B cell (primary cell): ENCODE measurements around the gene MRPL17. TPM values are rescaled to one million over a fixed set of nuclear protein-coding genes. Genes with fewer than 3 reads are reported as not detected.
"Not testable (repeated sequence)": the region's sequence is repeated elsewhere in the genome, so short reads cannot be mapped to it uniquely, and the experiment has no call there.

Experiments used
- ATAC-seq: fragments of 200-7000 bp; cut with Tn5 transposase; one replicate; pipeline ENCODE4 v1.10.0; 2021; ENCODE audit warnings: low read depth, mild to moderate bottlenecking, moderate number of reproducible peaks, moderate library complexity
- CTCF ChIA-PET: fragments of 350-600 bp; sonication (Branson Sonifier 250); formaldehyde crosslinking; loops from one replicate; lab custom pipeline; 2021; ENCODE audit warnings: antibody characterized with exemption, inconsistent platforms; lab: Charles Lee
- POLR2A ChIA-PET: fragments of 350-600 bp; sonication (Branson Sonifier 250); formaldehyde crosslinking; loops from one replicate; lab custom pipeline; 2021; ENCODE audit warnings: antibody characterized with exemption; lab: Charles Lee
- DNase-seq: peaks from one replicate; pipeline ENCODE4 v3.0.0; 2013
- H2AFZ ChIP-seq: 2 replicates; pipeline ENCODE4 v1.6.1; 2012; ENCODE audit warnings: mild to moderate bottlenecking, low read depth, low read length; ENCODE audit not compliant: insufficient read depth, poor library complexity, severe bottlenecking
- H3K27ac ChIP-seq, 2 donors: 1 replicate in 1 of 2; 2 replicates in 1 of 2; pipeline ENCODE4 v1.5.1; 2012 to 2013; ENCODE audit warnings: low read length in 2 of 2, mild to moderate bottlenecking in 2 of 2, moderate library complexity in 1 of 2
- H3K27me3 ChIP-seq, 4 experiments: fragments of 200-600 bp in 1 of 4; sonication (generic) in 1 of 4; replicated peaks in 1 of 4; 1 replicate in 2 of 4; 2 replicates in 2 of 4; pipeline versions ENCODE4 v1.6.1 to v1.7.0; 2013 to 2016; ENCODE audit warnings: low read length in 3 of 4, mild to moderate bottlenecking in 2 of 4, mixed read lengths in 1 of 4, moderate library complexity in 1 of 4; ENCODE audit not compliant: insufficient read depth in 4 of 4, control insufficient read depth in 3 of 4; ENCODE audit errors: control extremely low read depth in 1 of 4
- H3K36me3 ChIP-seq, 2 experiments: replicated peaks in 1 of 2; 1 replicate in 1 of 2; 2 replicates in 1 of 2; pipeline versions ENCODE4 v1.6.1 to v1.7.1; 2013; ENCODE audit warnings: low read length in 1 of 2; ENCODE audit not compliant: insufficient read depth in 2 of 2, control insufficient read depth in 1 of 2; ENCODE audit errors: control extremely low read depth in 1 of 2, extremely low read depth in 1 of 2
- H3K4me1 ChIP-seq, 2 donors: fragments of 200-600 bp in 1 of 2; sonication (generic) in 1 of 2; 1 replicate in 1 of 2; 2 replicates in 1 of 2; pipeline versions ENCODE4 v1.5.1 to v1.6.1; 2013 to 2017; ENCODE audit warnings: low read length in 2 of 2; ENCODE audit not compliant: control insufficient read depth in 2 of 2, insufficient read depth in 2 of 2
- H3K4me2 ChIP-seq: replicated peaks from 2 replicates; pipeline ENCODE3; 2012; ENCODE audit warnings: mild to moderate bottlenecking, low read depth, low read length; ENCODE audit not compliant: poor library complexity, severe bottlenecking
- H3K4me3 ChIP-seq, 5 experiments: fragments of 200-600 bp in 1 of 5; sonication (generic) in 1 of 5; 1 replicate in 3 of 5; 2 replicates in 2 of 5; pipeline versions ENCODE4 v1.5.1 to v1.7.0; 2011 to 2016; ENCODE audit warnings: low read length in 4 of 5, mild to moderate bottlenecking in 4 of 5, low read depth in 2 of 5, control low read depth in 1 of 5, moderate library complexity in 1 of 5; ENCODE audit not compliant: insufficient read depth in 1 of 5; ENCODE audit errors: control extremely low read depth in 1 of 5, extremely low read depth in 1 of 5
- H3K79me2 ChIP-seq: fragments of 200-600 bp; sonication (generic); one replicate; pipeline ENCODE4 v1.6.0; 2016; ENCODE audit warnings: low read length; ENCODE audit not compliant: control insufficient read depth, insufficient read depth
- H3K9ac ChIP-seq: fragments of 200-600 bp; sonication (generic); 2 replicates; pipeline ENCODE4 v1.6.1; 2017; ENCODE audit warnings: mild to moderate bottlenecking, low read length, moderate library complexity
- H3K9me3 ChIP-seq, 3 donors: one replicate each; pipeline versions ENCODE4 v1.6.1 to v1.7.1; 2013; ENCODE audit warnings: low read length in 2 of 3; ENCODE audit not compliant: control insufficient read depth in 2 of 3, insufficient read depth in 1 of 3; ENCODE audit errors: control extremely low read depth in 1 of 3
- H4K20me1 ChIP-seq: 2 replicates; pipeline ENCODE4 v1.6.0; 2012; ENCODE audit warnings: mild to moderate bottlenecking, low read length; ENCODE audit not compliant: insufficient read depth, control insufficient read depth, poor library complexity, severe bottlenecking
- H3K27ac Mint-ChIP-seq: one replicate; pipeline ENCODE4 v1.8.0; 2021; ENCODE audit warnings: mixed read lengths
- H3K27me3 Mint-ChIP-seq: one replicate; pipeline ENCODE4 v1.8.0; 2021; ENCODE audit warnings: mixed read lengths
- H3K4me1 Mint-ChIP-seq: one replicate; pipeline ENCODE4 v1.8.0; 2021; ENCODE audit warnings: mixed read lengths
- H3K4me3 Mint-ChIP-seq: one replicate; pipeline ENCODE4 v1.8.0; 2021; ENCODE audit warnings: mixed read lengths
- H3K9me3 Mint-ChIP-seq: one replicate; pipeline ENCODE4 v1.8.0; 2022; ENCODE audit warnings: mixed read lengths; ENCODE audit not compliant: insufficient read depth
- EZH2 ChIP-seq: IDR thresholded peaks from 2 replicates; pipeline ENCODE4 v1.6.1; 2012; ENCODE audit warnings: borderline replicate concordance, low read depth, mild to moderate bottlenecking, moderate library complexity, low read length; ENCODE audit not compliant: insufficient read depth, poor library complexity, severe bottlenecking
- WGBS: methylation state at CpG from one replicate; pipeline ENCODE4 v1.1.5; 2013; ENCODE audit warnings: missing lambda C conversion rate; ENCODE audit not compliant: insufficient coverage; 5-methylcytosine and 5-hydroxymethylcytosine counted together
- intact Hi-C: fragments of 100-400 bp; cut with micrococcal nuclease; formaldehyde crosslinking; loops from one replicate; pipeline ENCODE4 v1.10.0; 2022
- polyA plus RNA-seq: library from polyadenylated mRNA; depleted of rRNA; stranded (reverse); fragments of >200 nt; gene quantifications from 2 replicates; pipeline ENCODE4 v1.2.3, GENCODE V29; 2012
- total RNA-seq, 2 donors: library from RNA; stranded (reverse); fragments of 120-200 nt in 1 of 2; gene quantifications; 1 replicate in 1 of 2; 2 replicates in 1 of 2; pipeline versions ENCODE4 v1.2.3 to v1.2.4, GENCODE V29; 2013 to 2022
- TF ChIP-seq, protein P1 (sequence below): fragments of 200-600 bp; IDR thresholded peaks from one replicate; pipeline ENCODE4 v1.8.0; 2022; ENCODE audit warnings: antibody characterized with exemption, mild to moderate bottlenecking

The MRPL17 gene
- total and polyA plus RNA-seq, 2 donors (not counting 1 experiment from before 2014, with no cell fraction given): 9.9 to 18.2 TPM

DNA sequence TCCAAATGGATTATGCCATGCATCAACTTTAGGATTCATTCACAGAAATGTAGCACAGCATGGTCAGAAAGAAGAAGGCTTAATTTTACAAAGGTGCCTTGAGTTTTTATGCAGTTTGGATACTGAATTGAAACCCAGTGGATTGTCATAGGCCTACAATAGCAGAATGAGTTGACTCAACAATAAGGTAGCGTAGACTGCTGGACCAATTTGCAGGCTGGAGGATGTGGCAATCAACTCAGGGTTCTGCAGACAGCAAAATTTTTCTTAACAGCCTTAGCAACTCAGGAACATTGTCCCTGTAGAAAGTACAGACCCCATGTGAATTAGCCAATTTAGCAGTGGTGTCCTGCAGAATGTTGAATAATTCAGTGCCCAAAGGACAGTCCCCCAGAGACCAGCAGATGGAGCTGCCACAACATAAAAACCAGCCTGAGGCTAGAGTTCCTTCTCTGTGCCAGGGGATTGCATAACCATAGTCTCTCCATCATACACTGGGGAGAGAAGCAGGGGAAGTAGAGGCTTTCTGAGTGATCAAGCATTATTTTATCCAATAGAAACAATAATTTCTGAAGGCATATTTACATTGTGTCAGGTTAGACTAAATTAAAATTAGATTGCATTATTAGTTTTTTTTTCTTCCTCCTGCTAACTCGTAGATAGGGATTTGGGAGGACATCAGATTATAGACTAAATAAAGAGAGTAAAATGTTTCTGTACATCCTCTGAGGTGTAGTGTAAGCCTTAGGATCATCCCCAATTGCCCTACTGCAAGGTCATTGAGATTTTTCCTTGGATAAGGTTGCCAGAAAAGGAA, 20.3 kb upstream of the MRPL17 start:
- ChIA-PET POLR2A (no interaction called here), CTCF (interaction anchor here (0.8 to 6.2 kb wide), 8 partner anchors 8 to 325 kb away, joined by 3 to 104 read pairs (median 9); no protein-coding TSS in a partner anchor)
- no peaks in the 10 kb centered on the region for H3K79me2 ChIP-seq
- H3K4me2 ChIP-seq: no peak overlapping the region
- no peak overlapping the region for H3K27ac Mint-ChIP-seq
- ATAC-seq (peak; percentile 51), DNase-seq (peak; percentile 29)
- TF ChIP-seq, protein P1, sequence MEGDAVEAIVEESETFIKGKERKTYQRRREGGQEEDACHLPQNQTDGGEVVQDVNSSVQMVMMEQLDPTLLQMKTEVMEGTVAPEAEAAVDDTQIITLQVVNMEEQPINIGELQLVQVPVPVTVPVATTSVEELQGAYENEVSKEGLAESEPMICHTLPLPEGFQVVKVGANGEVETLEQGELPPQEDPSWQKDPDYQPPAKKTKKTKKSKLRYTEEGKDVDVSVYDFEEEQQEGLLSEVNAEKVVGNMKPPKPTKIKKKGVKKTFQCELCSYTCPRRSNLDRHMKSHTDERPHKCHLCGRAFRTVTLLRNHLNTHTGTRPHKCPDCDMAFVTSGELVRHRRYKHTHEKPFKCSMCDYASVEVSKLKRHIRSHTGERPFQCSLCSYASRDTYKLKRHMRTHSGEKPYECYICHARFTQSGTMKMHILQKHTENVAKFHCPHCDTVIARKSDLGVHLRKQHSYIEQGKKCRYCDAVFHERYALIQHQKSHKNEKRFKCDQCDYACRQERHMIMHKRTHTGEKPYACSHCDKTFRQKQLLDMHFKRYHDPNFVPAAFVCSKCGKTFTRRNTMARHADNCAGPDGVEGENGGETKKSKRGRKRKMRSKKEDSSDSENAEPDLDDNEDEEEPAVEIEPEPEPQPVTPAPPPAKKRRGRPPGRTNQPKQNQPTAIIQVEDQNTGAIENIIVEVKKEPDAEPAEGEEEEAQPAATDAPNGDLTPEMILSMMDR: no peak
- no peak for TF ChIP-seq EZH2
- H3K27me3 ChIP-seq: no peaks in the 10 kb centered on the region
- H4K20me1 ChIP-seq: no peaks in the 10 kb centered on the region
- intact Hi-C loops: loop anchor here (1.0 kb wide), 1 partner anchor 54 kb away; no protein-coding TSS in a partner anchor
- WGBS: no CpG with 5 or more reads among the region's 2 CpGs
- no peak overlapping the region for H3K4me3 Mint-ChIP-seq
- peaks cover 0 to 4% of the 10 kb centered on the region in 2 donors for H3K4me1 ChIP-seq
- H3K9me3 Mint-ChIP-seq: no peaks in the 10 kb centered on the region
- H3K27ac ChIP-seq: no peak overlapping the region
- no peak overlapping the region for H3K9ac ChIP-seq
- H3K4me3 ChIP-seq: no peak overlapping the region
- no peaks in the 10 kb centered on the region for H3K9me3 ChIP-seq
- peaks cover 14% of the 10 kb centered on the region for H3K4me1 Mint-ChIP-seq
- no peak overlapping the region for H2AFZ ChIP-seq
- no peaks in the 10 kb centered on the region for H3K27me3 Mint-ChIP-seq
- H3K36me3 ChIP-seq: peaks cover 3% of the 10 kb centered on the region in 2 experiments

DNA sequence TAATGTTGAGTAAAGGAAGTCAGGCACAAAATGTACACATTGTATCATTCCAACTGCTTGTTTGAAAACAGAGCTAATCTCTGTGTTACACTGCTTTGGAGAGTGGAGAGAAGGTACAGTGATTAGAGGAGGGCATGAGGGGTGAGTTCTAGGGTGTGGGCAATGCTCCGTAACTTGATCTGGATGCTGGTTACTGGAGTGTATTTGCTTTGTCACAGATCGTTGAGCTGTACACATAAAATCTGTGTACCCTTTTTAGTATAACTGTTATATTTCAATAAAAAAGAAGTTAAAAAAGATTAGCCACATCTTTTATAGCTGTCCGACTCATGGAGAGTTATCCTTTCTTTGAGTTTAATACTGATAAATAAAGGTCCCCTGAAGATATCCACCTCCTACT, 18.8 kb upstream of the MRPL17 start:
- H3K36me3 ChIP-seq, H3K4me2 ChIP-seq, H3K79me2 ChIP-seq, intact Hi-C loops, H3K4me3 ChIP-seq, H2AFZ ChIP-seq, H3K27me3 Mint-ChIP-seq, ATAC-seq, H3K4me3 Mint-ChIP-seq, H3K9me3 Mint-ChIP-seq, H3K27ac Mint-ChIP-seq, H4K20me1 ChIP-seq, H3K27ac ChIP-seq, H3K9ac ChIP-seq, DNase-seq, H3K27me3 ChIP-seq, H3K4me1 ChIP-seq, H3K9me3 ChIP-seq, POLR2A ChIA-PET: not testable (repeated sequence)
- H3K4me1 Mint-ChIP-seq: peaks cover 11% of the 10 kb centered on the region
- WGBS: no CpG with 5 or more reads among the region's 3 CpGs
- CTCF ChIA-PET: interaction anchor here (1.6 to 6.2 kb wide), 4 partner anchors 35 to 197 kb away, joined by 3 to 104 read pairs (median 55); no protein-coding TSS in a partner anchor
